K562 (cell line): ENCODE measurements around the gene AP5Z1. TPM values are rescaled to one million over a fixed set of nuclear protein-coding genes. Genes with fewer than 3 reads are reported as not detected.

Experiments used
- ATAC-seq: fragments of 200-7000 bp; cut with Tn5 transposase; 3 replicates; pipeline ENCODE4 v1.9.1; 2020; ENCODE audit warnings: moderate library complexity
- BruUV-seq: library from RNA; stranded (reverse); fragments of 400-500 nt; replicated peaks from 2 replicates; lab custom pipeline; 2021; lab: Mats Ljungman, UMichigan
- CTCF ChIA-PET: fragments of 300-600 bp; formaldehyde crosslinking; extraction: SDS; loops from one replicate; lab custom pipeline; 2021; ENCODE audit warnings: low intra/inter-chr PET ratio; lab: Yijun Ruan, JAX
- POLR2A ChIA-PET: fragments of 300-600, 350-650 bp; sonication (Branson Sonifier 250); formaldehyde crosslinking; extraction: SDS; loops from one replicate; lab custom pipeline; 2021; ENCODE audit warnings: antibody characterized with exemption, inconsistent platforms; lab: Yijun Ruan, JAX
- DNase-seq, 4 experiments: peaks; one replicate each; pipeline versions ENCODE4 v3.0.0 to v3.0.0-alpha.2; 2011 to 2018; ENCODE audit warnings: low spot score in 3 of 4, mixed read lengths in 3 of 4; ENCODE audit errors: extremely low read depth in 1 of 4
- FAIRE-seq: peaks from 2 replicates; lab custom pipeline; 2011; peaks lifted over from hg19 to GRCh38; lab: Jason Lieb, UNC
- H2AFZ ChIP-seq: 2 replicates; pipeline ENCODE4 v1.6.0; 2011; ENCODE audit warnings: low read depth, low read length, control low read depth, inconsistent platforms
- H3K27ac ChIP-seq: fragments of 200-600 bp; 3 replicates; pipeline ENCODE4 v1.8.0; 2011; ENCODE audit warnings: low read depth, mild to moderate bottlenecking, control low read depth, inconsistent platforms, low read length, moderate library complexity, mixed read lengths; ENCODE audit errors: extremely low read depth
- H3K27me3 ChIP-seq, 2 experiments: fragments of 300-600 bp in 1 of 2; 2 replicates in 1 of 2; 3 replicates in 1 of 2; pipeline versions ENCODE4 v1.6.0 to v1.8.0; 2011; ENCODE audit warnings: inconsistent platforms in 2 of 2, low read length in 2 of 2, mild to moderate bottlenecking in 1 of 2, mixed read lengths in 1 of 2, moderate library complexity in 1 of 2; ENCODE audit not compliant: control insufficient read depth in 2 of 2, insufficient read depth in 2 of 2
- H3K36me3 ChIP-seq: fragments of 300-600 bp; 3 replicates; pipeline ENCODE4 v1.8.0; 2011; ENCODE audit warnings: mild to moderate bottlenecking, low read length, inconsistent platforms; ENCODE audit not compliant: control insufficient read depth, insufficient read depth
- H3K4me1 ChIP-seq, 2 experiments: fragments of 200-600 bp in 1 of 2; replicated peaks in 1 of 2; 2 replicates in 1 of 2; 3 replicates in 1 of 2; pipeline versions ENCODE4 v1.5.1 to v1.8.0; 2011; ENCODE audit warnings: inconsistent platforms in 2 of 2, low read length in 2 of 2, mild to moderate bottlenecking in 1 of 2, mixed read lengths in 1 of 2, moderate library complexity in 1 of 2; ENCODE audit not compliant: control insufficient read depth in 2 of 2, insufficient read depth in 2 of 2
- H3K4me2 ChIP-seq: 2 replicates; pipeline ENCODE4 v1.6.1; 2011; ENCODE audit warnings: low read length, control low read depth, inconsistent platforms, mixed read lengths; ENCODE audit not compliant: insufficient read depth
- H3K4me3 ChIP-seq: fragments of 200-600 bp; sonication (generic), shearing (Covaris generic); 2 replicates; pipeline ENCODE4 v1.5.1; 2016; ENCODE audit warnings: control low read depth, inconsistent platforms
- H3K79me2 ChIP-seq: fragments of 200-600 bp; 3 replicates; pipeline ENCODE4 v1.8.0; 2011; ENCODE audit warnings: low read length, inconsistent platforms; ENCODE audit not compliant: control insufficient read depth, insufficient read depth
- H3K9ac ChIP-seq, 2 experiments: 2 replicates each; pipeline versions ENCODE4 v1.6.0 to v1.6.1; 2011; ENCODE audit warnings: low read depth in 2 of 2, low read length in 2 of 2, control low read depth in 1 of 2, inconsistent platforms in 1 of 2, mild to moderate bottlenecking in 1 of 2, mixed read lengths in 1 of 2; ENCODE audit not compliant: insufficient read depth in 1 of 2
- H3K9me1 ChIP-seq: one replicate; pipeline ENCODE4 v1.6.0; 2011; ENCODE audit warnings: inconsistent platforms, mild to moderate bottlenecking, low read length, moderate library complexity; ENCODE audit not compliant: control insufficient read depth, insufficient read depth
- H3K9me3 ChIP-seq: replicated peaks from 2 replicates; pipeline ENCODE4 v1.5.1; 2011; ENCODE audit warnings: low read depth, low read length, inconsistent platforms; ENCODE audit not compliant: control insufficient read depth, insufficient read depth
- H4K20me1 ChIP-seq: replicated peaks from 2 replicates; pipeline ENCODE4 v1.6.1; 2011; ENCODE audit warnings: low read length, inconsistent platforms, mixed read lengths; ENCODE audit not compliant: control insufficient read depth, insufficient read depth
- CREBBP ChIP-seq: IDR thresholded peaks from one replicate; pipeline ENCODE4 v1.6.1; 2012; ENCODE audit warnings: low read depth, mild to moderate bottlenecking, control low read depth, inconsistent platforms, low read length
- HNRNPL ChIP-seq: fragments of 200-400 bp; formaldehyde crosslinking; IDR thresholded peaks from 2 replicates; pipeline ENCODE4 v1.6.1; 2017; ENCODE audit warnings: low read depth, mild to moderate bottlenecking, low read length
- MEIS2 ChIP-seq: fragments of 450-650 bp; IDR thresholded peaks from 2 replicates; pipeline ENCODE4 v1.6.1; 2014; ENCODE audit warnings: mild to moderate bottlenecking; ENCODE audit not compliant: partially characterized antibody
- PRMT5 ChIP-seq: sonication (generic); formaldehyde crosslinking; IDR thresholded peaks from 2 replicates; pipeline ENCODE4 v1.5.0; 2020; ENCODE audit warnings: missing genetic modification reagents
- PRPF4 ChIP-seq: fragments of 200-400 bp; formaldehyde crosslinking; IDR thresholded peaks from one replicate; pipeline ENCODE4 v1.6.1; 2017; ENCODE audit warnings: low read length, low read depth, mild to moderate bottlenecking; ENCODE audit not compliant: insufficient read depth, poor library complexity, severe bottlenecking
- PURB ChIP-seq: sonication (generic); formaldehyde crosslinking; IDR thresholded peaks from 2 replicates; pipeline ENCODE4 v1.9.0; 2021; ENCODE audit warnings: low read depth, mild to moderate bottlenecking, missing genetic modification reagents
- STAT5B ChIP-seq: fragments of 250-450 bp; sonication (Bioruptor Pico); IDR thresholded peaks from 2 replicates; pipeline ENCODE4 v1.8.0; 2021; ENCODE audit warnings: mild to moderate bottlenecking, inconsistent platforms
- WHSC1 ChIP-seq: IDR thresholded peaks from one replicate; pipeline ENCODE4 v1.6.1; 2012; ENCODE audit warnings: low read length, control low read depth, inconsistent platforms
- ZBTB17 ChIP-seq: fragments of 450-650 bp; formaldehyde crosslinking; IDR thresholded peaks from 2 replicates; pipeline ENCODE4 v1.4.0; 2020; ENCODE audit warnings: mild to moderate bottlenecking
- ZKSCAN3 ChIP-seq: fragments of 250-450 bp; sonication (Bioruptor Pico); IDR thresholded peaks from 2 replicates; pipeline ENCODE4 v1.4.0; 2020
- ZNF12 ChIP-seq: sonication (generic); formaldehyde crosslinking; IDR thresholded peaks from 2 replicates; pipeline ENCODE4 v1.4.0; 2020; ENCODE audit warnings: mild to moderate bottlenecking, missing genetic modification reagents
- ZSCAN32 ChIP-seq: fragments of 450-650 bp; formaldehyde crosslinking; IDR thresholded peaks from 2 replicates; pipeline ENCODE4 v1.4.0; 2020; ENCODE audit warnings: mild to moderate bottlenecking, moderate library complexity
- WGBS: fragments of 100-300 bp; shearing (Covaris generic); methylation state at CpG from one replicate; pipeline ENCODE4 v1.1.6; 2016; ENCODE audit warnings: low coverage, mixed read lengths; ENCODE audit not compliant: insufficient coverage; ENCODE audit errors: missing lambda C conversion rate; 5-methylcytosine and 5-hydroxymethylcytosine counted together
- in situ Hi-C: fragments of 300-500 bp; cut with MboI; formaldehyde crosslinking; loops from 4 replicates; pipeline ENCODE4 v1.15.0; 2018; ENCODE audit warnings: inconsistent platforms, mixed read lengths
- intact Hi-C: fragments of 100-400 bp; cut with micrococcal nuclease; formaldehyde crosslinking; loops from 2 replicates; pipeline ENCODE4 v1.14.2; 2022
- polyA plus RNA-seq, 8 experiments: library from polyadenylated mRNA; depleted of rRNA in 4 of 8; stranded (reverse) in 5 of 8; unstranded in 3 of 8; fragments of >200 nt; fragmentation: Nextera tagmentation in 2 of 8; fragmentation: Illumina TruSeq in 1 of 8; extraction: Ambion mirVana in 2 of 8; extraction: Trizol in 1 of 8; gene quantifications; 2 replicates each; pipeline versions ENCODE4 v1.2.1 to v1.2.3, GENCODE V29; 2011 to 2014; ENCODE audit warnings: inconsistent platforms in 1 of 8, missing spikeins in 1 of 8
- total RNA-seq, 7 experiments: library from RNA; depleted of rRNA in 6 of 7; stranded (reverse); fragments of >200 nt in 6 of 7; fragmentation: Illumina TruSeq in 2 of 7; extraction: Trizol in 2 of 7; gene quantifications; 2 replicates each; pipeline versions ENCODE4 v1.2.1 to v1.2.3, GENCODE V29; 2011 to 2021; ENCODE audit warnings: low replicate concordance in 1 of 7
- TF ChIP-seq, protein P1 (sequence below): fragments of 450-650 bp; IDR thresholded peaks from 2 replicates; pipeline ENCODE4 v1.6.1; 2016; ENCODE audit warnings: missing biosample characterization, missing genetic modification characterization
- TF ChIP-seq, protein P2 (sequence below): fragments of 450-650 bp; IDR thresholded peaks from 2 replicates; pipeline ENCODE4 v1.6.1; 2016
- TF ChIP-seq, protein P3 (sequence below), 2 experiments: IDR thresholded peaks in 1 of 2; conservative IDR thresholded peaks in 1 of 2; 2 replicates each; pipeline ENCODE4 v1.6.1; 2016; ENCODE audit warnings: low read depth in 2 of 2, mild to moderate bottlenecking in 1 of 2, missing compliant biosample characterization in 1 of 2, missing genetic modification characterization in 1 of 2, moderate library complexity in 1 of 2
- TF ChIP-seq, protein P4 (sequence below): conservative IDR thresholded peaks from 2 replicates; pipeline ENCODE4 v1.6.1; 2011; ENCODE audit warnings: low read depth, mild to moderate bottlenecking, low read length; ENCODE audit not compliant: control insufficient read depth

Gene AP5Z1
- total and polyA plus RNA-seq, 9 of the 15 experiments (the other 6 are each of a cell fraction or from before 2014, with no cell fraction given): 0.06 to 31.1 (median 6.4) TPM

DNA sequence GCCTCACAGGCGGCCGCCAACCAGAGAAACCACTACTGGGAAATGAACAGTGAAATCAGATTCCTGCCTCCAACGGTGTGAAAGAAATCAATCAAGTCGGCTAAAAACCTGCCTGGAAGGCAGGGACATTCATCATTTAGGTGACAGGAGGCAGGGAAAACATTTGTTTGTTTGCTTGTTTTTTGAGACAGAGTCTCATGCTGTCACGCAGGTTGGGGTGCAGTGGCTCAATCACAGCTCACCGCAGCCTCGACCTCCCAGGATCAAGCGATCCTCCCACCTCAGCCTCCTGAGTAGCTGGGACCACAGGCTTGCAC lies 30.5 kb downstream of the AP5Z1 start:
- CTCF ChIA-PET: interaction anchor here (0.7 kb wide), 1 partner anchor 1720 kb away, joined by 3 read pairs; no protein-coding TSS in a partner anchor
- TF ChIP-seq, protein P1, sequence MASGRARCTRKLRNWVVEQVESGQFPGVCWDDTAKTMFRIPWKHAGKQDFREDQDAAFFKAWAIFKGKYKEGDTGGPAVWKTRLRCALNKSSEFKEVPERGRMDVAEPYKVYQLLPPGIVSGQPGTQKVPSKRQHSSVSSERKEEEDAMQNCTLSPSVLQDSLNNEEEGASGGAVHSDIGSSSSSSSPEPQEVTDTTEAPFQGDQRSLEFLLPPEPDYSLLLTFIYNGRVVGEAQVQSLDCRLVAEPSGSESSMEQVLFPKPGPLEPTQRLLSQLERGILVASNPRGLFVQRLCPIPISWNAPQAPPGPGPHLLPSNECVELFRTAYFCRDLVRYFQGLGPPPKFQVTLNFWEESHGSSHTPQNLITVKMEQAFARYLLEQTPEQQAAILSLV (tag): no peak
- TF ChIP-seq, protein P2, sequence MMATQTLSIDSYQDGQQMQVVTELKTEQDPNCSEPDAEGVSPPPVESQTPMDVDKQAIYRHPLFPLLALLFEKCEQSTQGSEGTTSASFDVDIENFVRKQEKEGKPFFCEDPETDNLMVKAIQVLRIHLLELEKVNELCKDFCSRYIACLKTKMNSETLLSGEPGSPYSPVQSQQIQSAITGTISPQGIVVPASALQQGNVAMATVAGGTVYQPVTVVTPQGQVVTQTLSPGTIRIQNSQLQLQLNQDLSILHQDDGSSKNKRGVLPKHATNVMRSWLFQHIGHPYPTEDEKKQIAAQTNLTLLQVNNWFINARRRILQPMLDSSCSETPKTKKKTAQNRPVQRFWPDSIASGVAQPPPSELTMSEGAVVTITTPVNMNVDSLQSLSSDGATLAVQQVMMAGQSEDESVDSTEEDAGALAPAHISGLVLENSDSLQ: peak; percentile 57
- TF ChIP-seq WHSC1 (no peak), PRMT5 (CRISPR knock-in tag) (no peak), MEIS2 (peak; percentile 67), CREBBP (no peak), ZKSCAN3 (no peak), ZNF12 (no peak), HNRNPL (no peak), ZSCAN32 (no peak), STAT5B (no peak), PURB (CRISPR knock-in tag) (no peak), ZBTB17 (CRISPR knock-in tag) (no peak), PRPF4 (no peak)
- TF ChIP-seq, protein P3, sequence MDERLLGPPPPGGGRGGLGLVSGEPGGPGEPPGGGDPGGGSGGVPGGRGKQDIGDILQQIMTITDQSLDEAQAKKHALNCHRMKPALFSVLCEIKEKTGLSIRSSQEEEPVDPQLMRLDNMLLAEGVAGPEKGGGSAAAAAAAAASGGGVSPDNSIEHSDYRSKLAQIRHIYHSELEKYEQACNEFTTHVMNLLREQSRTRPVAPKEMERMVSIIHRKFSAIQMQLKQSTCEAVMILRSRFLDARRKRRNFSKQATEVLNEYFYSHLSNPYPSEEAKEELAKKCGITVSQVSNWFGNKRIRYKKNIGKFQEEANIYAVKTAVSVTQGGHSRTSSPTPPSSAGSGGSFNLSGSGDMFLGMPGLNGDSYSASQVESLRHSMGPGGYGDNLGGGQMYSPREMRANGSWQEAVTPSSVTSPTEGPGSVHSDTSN (CRISPR knock-in tag; IDR thresholded peaks at IDR 0.05; ENCODE audit: low read depth): no peak
- TF ChIP-seq, protein P3 (tag; conservative IDR thresholded peaks at IDR 0.05; ENCODE audit: low read depth): 0 out of 2 replicates have a peak, but pooled peaks have one; percentile 26
- TF ChIP-seq, protein P4, sequence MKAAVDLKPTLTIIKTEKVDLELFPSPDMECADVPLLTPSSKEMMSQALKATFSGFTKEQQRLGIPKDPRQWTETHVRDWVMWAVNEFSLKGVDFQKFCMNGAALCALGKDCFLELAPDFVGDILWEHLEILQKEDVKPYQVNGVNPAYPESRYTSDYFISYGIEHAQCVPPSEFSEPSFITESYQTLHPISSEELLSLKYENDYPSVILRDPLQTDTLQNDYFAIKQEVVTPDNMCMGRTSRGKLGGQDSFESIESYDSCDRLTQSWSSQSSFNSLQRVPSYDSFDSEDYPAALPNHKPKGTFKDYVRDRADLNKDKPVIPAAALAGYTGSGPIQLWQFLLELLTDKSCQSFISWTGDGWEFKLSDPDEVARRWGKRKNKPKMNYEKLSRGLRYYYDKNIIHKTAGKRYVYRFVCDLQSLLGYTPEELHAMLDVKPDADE: no peak
- in situ Hi-C loops (no loop called here), intact Hi-C loops (no loop called here)
- Histone ChIP-seq H3K4me1 (peaks cover 0 to 28% of the 10 kb centered on the region in 2 experiments; a peak in 2 of 5 replicates), H4K20me1 (0 out of 2 replicates have a peak, but pooled peaks cover 8% of the 10 kb centered on the region), H3K27ac (no peak overlapping the region), H3K9me3 (no peaks in the 10 kb centered on the region), H3K9me1 (no peaks in the 10 kb centered on the region), H2AFZ (no peak overlapping the region), H3K4me2 (no peak overlapping the region), H3K79me2 (no peaks in the 10 kb centered on the region), H3K9ac (no peak overlapping the region), H3K36me3 (no peaks in the 10 kb centered on the region), H3K4me3 (no peak overlapping the region), H3K27me3 (peaks cover 0 to 4% of the 10 kb centered on the region in 2 experiments; a peak in 2 of 5 replicates)
- WGBS: 29% methylated on average over 8 of the region's 8 CpGs
- POLR2A ChIA-PET: interaction anchor here (1.4 kb wide), 1 partner anchor 9 kb away, joined by 4 read pairs; no protein-coding TSS in a partner anchor
- ATAC-seq: no peak
- no peak for DNase-seq
- no peak for FAIRE-seq
- BruUV-seq: no TSS peak
